OCI-LY3 (cell line): ENCODE results near the gene RNF6.

Experiments
- H2AFZ ChIP-seq: fragments of 200-600, 300-600 bp; shearing (Covaris generic); 2 replicates; pipeline ENCODE4 v1.6.0; 2014; ENCODE audit warnings: antibody characterized with exemption, low read depth, low read length
- H3K27ac ChIP-seq: fragments of 200-600, 300-600 bp; sonication (generic); 2 replicates; pipeline ENCODE4 v1.5.1; 2014; ENCODE audit warnings: mild to moderate bottlenecking, low read length, moderate library complexity, mixed read lengths
- H3K27me3 ChIP-seq: fragments of 200-600, 300-600 bp; sonication (generic); 2 replicates; pipeline ENCODE4 v1.6.1; 2014; ENCODE audit warnings: low read depth, low read length, mixed read lengths
- H3K36me3 ChIP-seq: fragments of 200-600, 300-600 bp; sonication (generic); replicated peaks from 2 replicates; pipeline ENCODE3; 2014; ENCODE audit warnings: low read depth, low read length, mixed read lengths
- H3K4me1 ChIP-seq: fragments of 300-600, 200-600 bp; sonication (generic); 2 replicates; pipeline ENCODE4 v1.6.1; 2014; ENCODE audit warnings: low read length, mixed read lengths
- H3K4me2 ChIP-seq: fragments of 200-600, 300-600 bp; sonication (generic); 2 replicates; pipeline ENCODE4 v1.6.1; 2014; ENCODE audit warnings: low read length, mixed read lengths
- H3K4me3 ChIP-seq: fragments of 300-600, 200-600 bp; sonication (generic); 2 replicates; pipeline ENCODE4 v1.5.1; 2014; ENCODE audit warnings: antibody characterized with exemption, mild to moderate bottlenecking, low read length, moderate library complexity
- H3K79me2 ChIP-seq: fragments of 300-600, 200-600 bp; shearing (Covaris generic); 2 replicates; pipeline ENCODE4 v1.6.1; 2014; ENCODE audit warnings: mild to moderate bottlenecking, low read length, mixed read lengths
- H3K9ac ChIP-seq: fragments of 300-600, 200-600 bp; shearing (Covaris generic); 2 replicates; pipeline ENCODE4 v1.6.0; 2014; ENCODE audit warnings: mild to moderate bottlenecking, low read length, moderate library complexity
- H3K9me3 ChIP-seq: fragments of 200-600, 300-600 bp; shearing (Covaris generic); 2 replicates; pipeline ENCODE4 v1.6.1; 2014; ENCODE audit warnings: low read length, mixed read lengths; ENCODE audit not compliant: insufficient read depth
- H4K20me1 ChIP-seq: fragments of 200-600, 300-600 bp; sonication (generic); 2 replicates; pipeline ENCODE4 v1.6.1; 2016; ENCODE audit warnings: low read length, mixed read lengths; ENCODE audit not compliant: insufficient read depth
- EZH2phosphoT487 ChIP-seq: fragments of 200-600 bp; shearing (Covaris generic); IDR thresholded peaks from 2 replicates; pipeline ENCODE4 v1.6.1; 2018; ENCODE audit warnings: antibody characterized with exemption, mixed run types, low read depth
- TF ChIP-seq, protein P1 (sequence below): fragments of 200-600, 300-600 bp; sonication (generic); IDR thresholded peaks from 2 replicates; pipeline ENCODE4 v1.5.1; 2014; ENCODE audit warnings: antibody characterized with exemption, low read length, low read depth

RNF6 gene

DNA sequence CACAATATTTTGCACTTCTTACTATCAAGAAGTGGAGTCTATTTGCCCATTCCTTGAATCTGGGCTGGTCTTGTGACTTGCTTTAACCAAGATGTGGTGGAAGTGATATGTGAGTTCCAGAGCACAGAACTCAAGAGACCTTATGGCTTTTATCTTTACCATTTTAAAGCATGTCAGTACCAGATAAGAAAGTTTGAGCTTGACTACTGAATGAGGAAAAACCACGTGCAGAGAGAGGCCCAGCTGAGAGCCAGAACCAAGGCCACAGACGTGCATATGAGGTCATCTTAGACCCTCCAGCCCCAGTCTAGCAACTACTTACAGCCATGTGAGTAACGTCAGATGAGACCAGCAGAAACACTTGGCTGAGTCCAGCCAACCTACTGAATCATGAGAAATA, 25.5 kb upstream of the RNF6 start:
- H3K4me3 ChIP-seq, result no peak overlapping the region
- no peaks in the 10 kb centered on the region for H3K27me3 ChIP-seq
- no peaks in the 10 kb centered on the region for H3K79me2 ChIP-seq
- TF ChIP-seq, protein P1, sequence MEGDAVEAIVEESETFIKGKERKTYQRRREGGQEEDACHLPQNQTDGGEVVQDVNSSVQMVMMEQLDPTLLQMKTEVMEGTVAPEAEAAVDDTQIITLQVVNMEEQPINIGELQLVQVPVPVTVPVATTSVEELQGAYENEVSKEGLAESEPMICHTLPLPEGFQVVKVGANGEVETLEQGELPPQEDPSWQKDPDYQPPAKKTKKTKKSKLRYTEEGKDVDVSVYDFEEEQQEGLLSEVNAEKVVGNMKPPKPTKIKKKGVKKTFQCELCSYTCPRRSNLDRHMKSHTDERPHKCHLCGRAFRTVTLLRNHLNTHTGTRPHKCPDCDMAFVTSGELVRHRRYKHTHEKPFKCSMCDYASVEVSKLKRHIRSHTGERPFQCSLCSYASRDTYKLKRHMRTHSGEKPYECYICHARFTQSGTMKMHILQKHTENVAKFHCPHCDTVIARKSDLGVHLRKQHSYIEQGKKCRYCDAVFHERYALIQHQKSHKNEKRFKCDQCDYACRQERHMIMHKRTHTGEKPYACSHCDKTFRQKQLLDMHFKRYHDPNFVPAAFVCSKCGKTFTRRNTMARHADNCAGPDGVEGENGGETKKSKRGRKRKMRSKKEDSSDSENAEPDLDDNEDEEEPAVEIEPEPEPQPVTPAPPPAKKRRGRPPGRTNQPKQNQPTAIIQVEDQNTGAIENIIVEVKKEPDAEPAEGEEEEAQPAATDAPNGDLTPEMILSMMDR, result no peak
- TF ChIP-seq EZH2phosphoT487, result no peak
- no peak overlapping the region for H3K4me2 ChIP-seq
- H2AFZ ChIP-seq, result 0 out of 2 replicates have a peak overlapping the region, but pooled peaks have one; percentile 9
- H3K27ac ChIP-seq, result no peak overlapping the region
- H4K20me1 ChIP-seq, result no peaks in the 10 kb centered on the region
- H3K9me3 ChIP-seq, result no peaks in the 10 kb centered on the region
- no peaks in the 10 kb centered on the region for H3K4me1 ChIP-seq
- no peaks in the 10 kb centered on the region for H3K36me3 ChIP-seq
- H3K9ac ChIP-seq, result no peak overlapping the region

DNA sequence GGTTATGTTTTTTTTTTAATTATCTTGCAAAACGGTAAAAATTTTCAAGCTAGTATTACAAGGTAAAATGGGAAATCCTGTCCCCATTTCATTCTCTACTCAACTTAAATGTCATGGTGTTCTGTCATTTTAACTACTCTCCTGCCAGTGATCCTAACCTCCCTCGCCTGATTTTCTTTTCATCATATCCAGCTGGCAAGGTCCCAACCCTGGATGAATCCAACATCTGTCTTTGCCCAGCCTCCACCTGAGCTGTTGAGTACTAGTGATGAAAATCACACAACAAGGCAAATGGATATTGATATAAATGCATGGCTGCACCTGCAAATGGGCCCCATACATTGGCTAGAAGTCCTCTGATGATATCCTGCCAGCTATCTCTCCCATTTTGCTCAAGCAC, 24.9 kb upstream of the RNF6 start:
- Histone ChIP-seq H3K79me2 (no peaks in the 10 kb centered on the region), H3K4me3 (no peak overlapping the region), H3K27me3 (no peaks in the 10 kb centered on the region), H3K36me3 (no peaks in the 10 kb centered on the region), H3K4me2 (no peak overlapping the region), H3K9me3 (no peaks in the 10 kb centered on the region), H3K9ac (no peak overlapping the region), H4K20me1 (no peaks in the 10 kb centered on the region), H3K4me1 (no peaks in the 10 kb centered on the region), H2AFZ (no peak overlapping the region), H3K27ac (no peak overlapping the region)
- TF ChIP-seq EZH2phosphoT487, result no peak
- TF ChIP-seq, protein P1, result no peak

DNA sequence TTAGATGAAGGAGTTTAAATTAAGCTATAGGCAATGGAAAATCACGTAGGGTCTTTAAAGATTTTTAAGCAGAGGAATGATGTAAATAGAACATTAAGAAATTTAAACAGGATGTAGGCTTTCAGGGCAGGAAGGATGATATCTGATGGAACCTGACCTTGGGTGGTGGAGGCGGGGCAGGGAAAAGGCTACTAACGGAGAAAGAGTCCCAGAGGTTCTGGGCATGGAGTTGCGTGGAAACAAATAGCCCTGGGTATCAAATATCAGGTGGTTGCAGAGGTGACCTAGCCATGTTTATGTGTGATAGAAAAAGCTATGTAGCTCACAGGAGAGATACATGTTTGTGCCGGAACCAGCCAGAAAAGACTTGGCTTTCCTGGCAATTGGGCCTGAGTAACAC, 24.0 kb upstream of the RNF6 start:
- TF ChIP-seq, protein P1, result no peak
- no peak overlapping the region for H2AFZ ChIP-seq
- H3K4me2 ChIP-seq, result no peak overlapping the region

DNA sequence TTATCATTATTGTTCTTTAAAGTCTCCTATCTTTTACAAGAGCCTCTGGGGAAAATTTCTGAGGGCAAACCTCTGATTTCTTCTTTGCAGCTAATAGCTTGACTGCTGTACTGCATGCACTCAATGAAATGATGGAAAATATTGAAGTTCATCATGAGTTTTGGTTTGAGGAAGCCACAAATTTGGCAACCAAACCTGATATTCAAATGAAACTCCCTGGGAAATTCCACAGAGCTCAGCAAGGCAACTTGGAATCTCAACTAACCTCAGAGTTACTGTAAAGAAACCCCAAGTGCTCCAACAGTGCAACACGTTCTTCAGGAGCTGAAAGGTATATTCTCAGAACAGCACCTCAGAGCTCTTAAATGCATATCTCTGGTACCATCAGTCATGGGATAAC, 14.2 kb upstream of the RNF6 start:
- no peak overlapping the region for H3K4me3 ChIP-seq
- H3K4me2 ChIP-seq, result no peak overlapping the region
- no peaks in the 10 kb centered on the region for H3K27me3 ChIP-seq
- no peak overlapping the region for H3K9ac ChIP-seq
- peaks cover 7% of the 10 kb centered on the region for H3K4me1 ChIP-seq
- no peak for TF ChIP-seq EZH2phosphoT487
- TF ChIP-seq, protein P1, result no peak
- H2AFZ ChIP-seq, result no peak overlapping the region
- H3K79me2 ChIP-seq, result no peaks in the 10 kb centered on the region
- H3K36me3 ChIP-seq, result no peaks in the 10 kb centered on the region
- H3K27ac ChIP-seq, result no peak overlapping the region
- no peaks in the 10 kb centered on the region for H3K9me3 ChIP-seq
- no peaks in the 10 kb centered on the region for H4K20me1 ChIP-seq

More for the DNA sequence above, 24.0 kb upstream of the RNF6 start:
- H3K9me3 ChIP-seq, result no peaks in the 10 kb centered on the region
- H3K4me3 ChIP-seq, result no peak overlapping the region
- H3K79me2 ChIP-seq, result no peaks in the 10 kb centered on the region
- H3K27ac ChIP-seq, result no peak overlapping the region
- no peaks in the 10 kb centered on the region for H3K36me3 ChIP-seq
- no peaks in the 10 kb centered on the region for H3K4me1 ChIP-seq
- H3K27me3 ChIP-seq, result no peaks in the 10 kb centered on the region
- no peaks in the 10 kb centered on the region for H4K20me1 ChIP-seq
- H3K9ac ChIP-seq, result no peak overlapping the region
